NCI-H1694 treated with DMSO at 0.1 percent for 48 hours (cell line): Measurements from ENCODE around the gene RALGPS2.
A peak's percentile ranks its signal among the peaks of the same experiment; 100 is the strongest.

Source experiments
- DNase-seq: peaks from one replicate; lab custom pipeline; 2025; lab: John Stamatoyannopoulos, UW

RALGPS2 gene

GRCh38 chr1:178724728-178725465 lies at the start of gene RALGPS2:
RALGPS2 (plus strand) TSS chr1:178725244; CDS start chr1:178776765, 51,521 bp downstream.
- peak; percentile 61 for DNase-seq

- no peak for DNase-seq
Observed at GRCh38 chr1:178679237-178679636, 45.8 kb upstream of the RALGPS2 start.

DNA sequence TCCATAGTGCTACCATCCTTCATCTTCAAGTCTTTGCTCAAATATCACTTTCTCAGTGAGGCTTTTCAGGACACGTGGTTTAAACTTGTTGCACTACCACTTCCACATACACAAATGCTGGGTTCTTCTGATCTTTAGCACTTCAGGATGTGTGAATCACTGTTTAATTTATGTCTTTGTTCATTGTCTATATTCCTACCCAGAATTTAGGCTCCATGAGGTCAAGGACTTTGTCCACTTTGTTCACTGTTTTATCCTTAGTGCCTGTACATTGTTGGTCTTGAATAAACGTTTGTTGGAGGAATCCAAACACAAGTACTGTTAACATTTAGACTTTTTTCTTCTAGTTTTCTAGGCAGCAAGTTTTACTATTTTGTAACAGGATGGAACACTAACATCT lies 42.6 kb upstream of the RALGPS2 start:
- DNase-seq, result no peak

- DNase-seq, result no peak
Observed at GRCh38 chr1:178682886-178683285, 42.2 kb upstream of the RALGPS2 start.

DNA sequence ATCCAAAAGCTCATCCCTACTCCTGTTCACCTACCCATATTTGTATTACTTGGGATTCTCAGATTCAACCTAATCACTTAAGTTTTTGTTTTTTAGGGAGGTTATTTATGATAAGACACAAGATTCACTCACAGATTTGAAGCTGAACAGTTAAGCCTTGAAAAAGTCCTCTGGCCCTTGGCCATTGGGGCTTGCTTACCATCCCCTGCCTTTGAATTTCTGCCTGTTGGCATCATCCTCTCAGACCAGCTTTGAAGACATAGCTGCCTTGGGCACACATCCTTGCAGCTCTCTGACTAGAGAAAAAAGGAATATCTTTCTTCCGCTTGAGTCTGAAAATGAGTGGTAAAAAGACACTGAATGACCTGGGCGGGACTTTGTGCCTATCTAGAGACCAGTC lies 41.8 kb upstream of the RALGPS2 start:
- DNase-seq, result no peak

- DNase-seq, result no peak
Observed at GRCh38 chr1:178684111-178684510, 40.9 kb upstream of the RALGPS2 start.

DNA sequence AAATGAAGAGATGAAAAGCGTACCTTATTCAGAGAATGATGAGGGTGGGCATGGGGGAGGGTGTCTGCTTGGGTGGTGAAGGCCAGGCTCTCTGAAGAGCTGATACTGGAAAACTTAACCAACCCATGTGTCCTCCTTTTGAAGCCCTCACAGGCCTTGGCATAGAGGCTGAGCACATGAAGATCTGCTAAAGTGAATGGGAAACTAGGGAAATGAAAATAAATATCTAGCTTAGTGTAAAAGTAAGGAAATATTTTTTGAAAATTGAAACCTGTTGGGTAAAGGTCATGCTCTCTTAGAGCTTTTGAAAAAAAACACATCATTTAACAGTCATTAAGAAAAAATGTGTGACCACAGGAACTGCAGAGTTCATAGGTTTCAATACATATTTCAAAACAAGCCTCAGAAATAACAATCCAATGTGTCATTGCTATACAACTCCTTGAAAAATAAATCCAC lies 40.5 kb upstream of the RALGPS2 start:
- DNase-seq, result no peak

DNA sequence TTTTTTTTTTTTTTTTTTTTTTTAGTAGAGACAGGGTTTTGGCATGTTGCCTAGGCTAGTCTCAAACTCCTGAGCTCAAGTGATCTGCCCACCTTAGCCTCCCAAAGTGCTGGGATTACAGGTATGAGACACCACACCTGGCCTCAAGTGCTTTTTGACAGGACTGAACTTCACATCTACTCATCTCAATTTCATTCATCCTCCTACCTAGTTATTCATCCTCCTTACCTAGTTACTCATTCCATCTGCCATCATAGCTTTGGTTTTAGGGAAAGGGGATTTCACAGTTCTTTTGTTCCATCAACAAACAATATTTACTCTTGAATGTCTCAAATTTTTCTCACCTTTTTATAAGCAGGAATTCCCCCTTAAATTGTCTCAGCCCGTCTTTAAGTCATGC lies 38.6 kb upstream of the RALGPS2 start:
- DNase-seq, result no peak

GRCh38 chr1:178688244-178688643 lies 36.8 kb upstream of the RALGPS2 start:
- DNase-seq, result no peak

- peak; percentile 10 for DNase-seq
Observed at GRCh38 chr1:178689769-178690168, 35.3 kb upstream of the RALGPS2 start.

- DNase-seq, result peak; percentile 90
Observed at GRCh38 chr1:178690496-178690895, 34.5 kb upstream of the RALGPS2 start.

- DNase-seq, result no peak
Observed at GRCh38 chr1:178692564-178693327, 32.3 kb upstream of the RALGPS2 start.

GRCh38 chr1:178693366-178693765 lies 31.7 kb upstream of the RALGPS2 start:
- no peak for DNase-seq

- DNase-seq, result no peak
Observed at GRCh38 chr1:178694923-178695525, 30.0 kb upstream of the RALGPS2 start.

DNA sequence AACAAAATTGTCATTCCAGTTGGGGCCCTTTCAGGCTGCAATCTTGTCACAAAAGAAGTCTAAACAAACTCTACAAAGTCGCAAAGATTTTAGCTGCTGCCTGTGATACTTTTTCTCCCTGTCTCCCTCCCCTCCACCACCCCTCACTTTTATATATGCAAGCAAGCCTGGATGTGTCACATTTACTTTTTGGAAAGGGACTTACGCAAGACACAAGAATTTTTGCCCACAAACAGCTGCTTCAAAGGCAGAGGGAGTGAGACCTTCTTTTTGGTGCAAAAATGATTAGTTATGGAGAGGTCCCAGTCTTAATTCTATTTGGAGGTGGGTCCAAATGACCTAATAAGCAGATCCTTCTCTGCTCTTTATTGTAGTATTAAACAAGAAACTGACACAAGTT lies 22.9 kb upstream of the RALGPS2 start:
- DNase-seq, result no peak

GRCh38 chr1:178704833-178705232 lies 20.2 kb upstream of the RALGPS2 start:
- no peak for DNase-seq

DNA sequence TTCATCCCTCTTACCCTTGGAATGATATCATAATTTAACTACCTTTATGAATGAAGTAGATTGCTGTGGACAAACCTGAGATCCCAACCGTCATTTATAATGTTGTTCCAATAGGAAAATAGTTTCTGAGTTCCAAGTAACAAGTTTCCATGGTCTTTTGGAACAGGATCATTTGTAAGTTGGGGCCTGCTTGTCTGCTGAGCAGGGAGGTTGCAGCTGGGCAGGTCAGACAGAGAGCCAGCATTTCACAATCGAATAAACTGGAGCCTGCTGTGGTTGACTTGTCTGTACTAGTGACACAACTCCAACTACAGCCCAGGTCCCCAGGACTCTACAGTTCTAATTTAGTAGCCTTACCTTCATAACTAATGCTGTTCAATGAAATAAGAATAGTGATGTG lies 18.6 kb upstream of the RALGPS2 start:
- no peak for DNase-seq

GRCh38 chr1:178713259-178713658 lies 11.8 kb upstream of the RALGPS2 start:
- DNase-seq, result no peak

GRCh38 chr1:178714453-178714852 lies 10.6 kb upstream of the RALGPS2 start:
- DNase-seq, result no peak

DNA sequence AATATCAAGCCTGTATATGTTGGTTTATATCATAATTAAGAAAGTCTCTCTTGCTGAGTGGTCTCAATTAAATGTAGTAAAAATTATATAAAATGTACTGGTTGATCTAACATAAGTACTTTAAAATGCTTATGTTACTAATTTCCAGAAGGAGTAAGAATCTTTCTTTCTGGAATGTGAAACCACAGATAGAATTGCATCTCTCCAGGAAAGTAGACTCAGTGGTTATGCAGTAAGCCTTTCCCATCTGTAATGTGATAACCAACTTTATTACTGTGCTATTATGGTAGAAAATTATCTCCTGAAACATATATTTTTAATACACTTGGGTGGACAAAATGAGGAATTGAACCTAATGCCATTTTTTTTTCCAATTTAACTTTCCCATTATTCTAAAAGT lies 8.9 kb upstream of the RALGPS2 start:
- no peak for DNase-seq

DNA sequence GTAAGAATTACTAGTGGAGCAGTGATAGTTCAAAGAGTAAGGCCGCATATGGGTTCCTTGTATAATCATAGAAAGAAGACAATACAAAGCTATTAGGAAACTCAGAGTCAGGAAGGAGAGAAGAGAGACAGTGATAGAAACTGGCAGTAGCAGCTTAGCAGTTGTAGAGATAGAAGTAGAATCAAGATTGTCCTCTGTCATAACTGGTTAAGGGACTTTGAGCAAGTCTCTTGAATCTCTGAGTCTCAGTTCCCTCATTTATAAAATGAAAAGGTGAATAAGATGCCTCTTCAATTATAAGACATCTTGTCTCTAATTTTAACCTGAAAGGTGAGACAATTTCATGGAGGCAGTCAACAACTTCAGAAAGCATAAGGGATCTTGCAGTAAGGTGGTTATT lies 6.5 kb upstream of the RALGPS2 start:
- no peak for DNase-seq

DNA sequence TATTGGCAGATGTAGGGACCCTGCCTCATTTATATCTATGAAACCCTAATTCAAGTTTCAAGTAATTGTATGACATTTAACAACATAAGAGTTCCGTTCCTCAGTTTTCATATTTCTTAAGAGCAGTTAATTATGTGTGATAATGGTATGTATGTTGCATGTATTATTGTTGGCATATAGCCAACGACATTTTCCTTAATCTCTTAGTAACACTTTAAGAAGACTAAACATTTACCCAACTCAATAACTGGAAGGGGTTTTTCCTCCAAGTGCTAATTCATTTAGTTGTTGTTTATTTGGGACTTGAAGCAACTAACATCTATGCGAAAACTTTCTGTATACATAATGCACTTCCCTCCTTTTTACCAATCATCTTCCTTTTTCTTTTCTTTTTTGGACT lies 1.5 kb upstream of the RALGPS2 start:
- no peak for DNase-seq

DNA sequence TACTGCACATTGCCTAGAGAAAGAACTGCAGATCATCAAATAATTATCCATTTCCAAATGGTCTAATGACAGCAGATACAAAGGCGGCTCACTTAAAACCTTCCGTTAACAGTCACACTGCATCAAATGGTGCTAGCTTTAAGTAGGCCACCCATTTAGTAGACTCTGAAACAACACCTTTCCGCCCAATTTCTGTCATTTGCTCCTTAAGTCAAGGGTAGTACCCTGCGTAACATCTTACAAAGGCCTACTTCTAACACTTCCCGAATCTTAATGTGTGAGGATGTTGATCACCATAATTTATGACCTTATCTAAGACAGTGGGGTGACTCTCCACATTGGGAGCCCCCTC lies 692 bp upstream of the RALGPS2 start:
- DNase-seq, result no peak
